ENCODE results near the gene MYO7B. TPM values are rescaled to one million over a fixed set of nuclear protein-coding genes. Genes with fewer than 3 reads are reported as not detected.

MYO7B gene
- total RNA-seq, 4 donors from 2014 or later = 0.56 TPM; not detected in 3

DNA sequence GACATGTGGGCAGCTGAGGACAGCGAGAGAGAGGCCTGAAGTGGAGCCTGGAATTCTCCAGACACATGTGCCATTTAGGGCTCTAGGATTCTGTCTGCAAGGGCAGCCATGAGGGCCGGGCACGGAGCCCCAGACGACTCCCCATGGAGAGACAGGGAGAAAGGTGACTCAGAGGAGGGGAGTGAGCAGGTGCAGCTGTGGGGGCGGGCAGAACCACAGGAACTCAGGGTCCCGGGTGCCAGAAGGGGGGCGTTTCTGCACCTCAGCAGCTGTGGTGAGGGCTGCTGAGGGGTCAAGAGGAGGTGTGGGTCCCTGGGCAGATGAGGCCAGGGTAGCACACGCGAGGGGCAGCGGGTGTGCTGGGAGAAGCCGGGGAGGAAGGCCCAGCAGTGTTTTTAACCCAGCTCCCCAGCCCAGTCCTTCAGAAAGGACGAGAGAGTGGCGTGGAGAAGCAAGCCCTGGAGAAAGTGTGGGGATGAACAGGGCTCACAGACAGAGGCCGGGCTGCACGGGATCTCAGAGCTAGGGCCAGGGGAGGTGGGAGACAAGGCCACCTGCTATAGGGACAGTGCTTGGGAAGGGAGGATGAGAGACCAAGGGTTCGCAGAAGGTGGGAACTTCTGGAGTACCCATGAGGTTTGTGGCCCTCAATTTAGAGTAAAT lies 118.1 kb downstream of the MYO7B start:
- H3K27ac ChIP-seq = no peak overlapping the region
- no peak overlapping the region for H3K4me3 ChIP-seq (replicated peaks in 1 of 3)
- intact Hi-C loops (cut with DNase I) = no loop called here
- H3K4me1 ChIP-seq = peaks cover 10 to 46% of the 10 kb centered on the region in 2 donors
- no peaks in the 10 kb centered on the region for H3K27me3 ChIP-seq
- TF ChIP-seq POLR2A (IDR thresholded peaks at IDR 0.05) = no peak
- H3K36me3 ChIP-seq = no peaks in the 10 kb centered on the region
- 89 to 92% methylated on average over 15 to 16 of the region's 16 CpGs for WGBS, 2 donors
- no peak for DNase-seq
- no peaks in the 10 kb centered on the region for H3K9me3 ChIP-seq

DNA sequence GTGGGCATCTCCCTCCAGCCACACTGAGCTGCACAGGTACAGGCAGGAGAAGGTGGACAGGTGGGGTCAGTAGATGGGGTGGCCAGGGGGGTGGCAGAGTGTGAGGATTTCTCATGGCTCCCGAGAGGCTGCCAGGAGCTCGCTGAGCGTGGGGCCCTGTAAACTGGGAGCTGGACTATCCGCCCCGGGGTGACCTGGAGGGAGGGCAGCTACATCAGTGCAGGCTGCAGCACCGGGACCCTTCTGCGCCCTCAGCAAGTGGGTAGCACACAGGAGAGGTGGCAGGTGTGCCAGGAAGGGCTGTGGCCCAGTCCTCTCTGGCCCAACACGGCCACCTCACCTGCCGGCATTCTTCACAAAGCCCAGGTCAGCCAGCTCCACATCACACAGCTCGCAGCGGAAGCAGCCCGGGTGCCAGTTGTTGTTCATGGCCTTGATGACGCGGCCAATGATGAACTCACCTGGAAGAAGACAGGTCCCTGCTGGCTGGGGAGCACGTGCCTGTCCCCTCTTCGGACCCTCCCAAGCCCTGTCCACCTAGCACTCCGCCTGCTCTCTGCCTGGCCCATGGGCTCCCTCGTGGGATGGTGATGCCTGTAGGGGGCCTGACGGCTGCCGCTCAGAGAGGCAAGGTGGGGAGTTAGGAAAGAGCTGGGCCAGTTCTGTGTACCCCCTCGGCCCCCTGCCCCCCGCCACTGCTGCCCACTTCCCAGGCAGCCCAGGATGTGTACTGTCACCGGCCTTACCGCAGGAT lies 118.8 kb downstream of the MYO7B start:
- Histone ChIP-seq H3K27ac (no peak overlapping the region), H3K36me3 (no peaks in the 10 kb centered on the region), H3K9me3 (no peaks in the 10 kb centered on the region), H3K4me1 (peaks cover 8 to 49% of the 10 kb centered on the region in 2 donors), H3K4me3 (replicated peaks in 1 of 3) (no peak overlapping the region), H3K27me3 (no peaks in the 10 kb centered on the region)
- intact Hi-C loops (cut with DNase I) = no loop called here
- TF ChIP-seq POLR2A (IDR thresholded peaks at IDR 0.05) = no peak
- TF ChIP-seq, protein P1, sequence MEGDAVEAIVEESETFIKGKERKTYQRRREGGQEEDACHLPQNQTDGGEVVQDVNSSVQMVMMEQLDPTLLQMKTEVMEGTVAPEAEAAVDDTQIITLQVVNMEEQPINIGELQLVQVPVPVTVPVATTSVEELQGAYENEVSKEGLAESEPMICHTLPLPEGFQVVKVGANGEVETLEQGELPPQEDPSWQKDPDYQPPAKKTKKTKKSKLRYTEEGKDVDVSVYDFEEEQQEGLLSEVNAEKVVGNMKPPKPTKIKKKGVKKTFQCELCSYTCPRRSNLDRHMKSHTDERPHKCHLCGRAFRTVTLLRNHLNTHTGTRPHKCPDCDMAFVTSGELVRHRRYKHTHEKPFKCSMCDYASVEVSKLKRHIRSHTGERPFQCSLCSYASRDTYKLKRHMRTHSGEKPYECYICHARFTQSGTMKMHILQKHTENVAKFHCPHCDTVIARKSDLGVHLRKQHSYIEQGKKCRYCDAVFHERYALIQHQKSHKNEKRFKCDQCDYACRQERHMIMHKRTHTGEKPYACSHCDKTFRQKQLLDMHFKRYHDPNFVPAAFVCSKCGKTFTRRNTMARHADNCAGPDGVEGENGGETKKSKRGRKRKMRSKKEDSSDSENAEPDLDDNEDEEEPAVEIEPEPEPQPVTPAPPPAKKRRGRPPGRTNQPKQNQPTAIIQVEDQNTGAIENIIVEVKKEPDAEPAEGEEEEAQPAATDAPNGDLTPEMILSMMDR (IDR thresholded peaks at IDR 0.05) = no peak
- 83 to 93% methylated on average over 1 to 18 of the region's 24 CpGs for WGBS, 2 donors
- no peak for DNase-seq

DNA sequence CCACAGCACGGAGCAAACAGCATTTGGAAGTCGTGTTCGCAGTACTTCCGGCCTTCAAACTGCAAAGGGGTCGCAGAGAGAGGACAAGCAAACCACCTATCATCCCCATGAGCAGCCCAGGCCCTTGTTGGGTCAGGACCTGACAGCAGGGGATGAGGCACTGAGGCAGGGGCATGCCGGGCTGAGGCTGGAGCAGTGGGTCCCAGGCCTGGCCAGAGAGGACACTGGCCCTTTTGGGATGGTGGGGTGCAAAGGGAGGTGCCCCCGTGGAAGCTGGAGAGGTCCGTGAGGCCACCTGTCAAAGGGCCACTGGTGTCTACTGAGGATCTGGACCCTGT lies 119.3 kb downstream of the MYO7B start:
- 91% methylated on average over 8 of the region's 8 CpGs; no CpG with 5 or more reads in 1 of the 2 donors for WGBS, 2 donors
- H3K4me1 ChIP-seq = peaks cover 3 to 45% of the 10 kb centered on the region in 2 donors
- H3K36me3 ChIP-seq = no peaks in the 10 kb centered on the region
- H3K9me3 ChIP-seq = no peaks in the 10 kb centered on the region
- H3K4me3 ChIP-seq (replicated peaks in 1 of 3) = no peak overlapping the region
- no peak overlapping the region for H3K27ac ChIP-seq
- intact Hi-C loops (cut with DNase I) = no loop called here
- TF ChIP-seq, protein P1 (IDR thresholded peaks at IDR 0.05) = no peak
- no peak for TF ChIP-seq POLR2A (IDR thresholded peaks at IDR 0.05)
- H3K27me3 ChIP-seq = no peaks in the 10 kb centered on the region
- DNase-seq = no peak

DNA sequence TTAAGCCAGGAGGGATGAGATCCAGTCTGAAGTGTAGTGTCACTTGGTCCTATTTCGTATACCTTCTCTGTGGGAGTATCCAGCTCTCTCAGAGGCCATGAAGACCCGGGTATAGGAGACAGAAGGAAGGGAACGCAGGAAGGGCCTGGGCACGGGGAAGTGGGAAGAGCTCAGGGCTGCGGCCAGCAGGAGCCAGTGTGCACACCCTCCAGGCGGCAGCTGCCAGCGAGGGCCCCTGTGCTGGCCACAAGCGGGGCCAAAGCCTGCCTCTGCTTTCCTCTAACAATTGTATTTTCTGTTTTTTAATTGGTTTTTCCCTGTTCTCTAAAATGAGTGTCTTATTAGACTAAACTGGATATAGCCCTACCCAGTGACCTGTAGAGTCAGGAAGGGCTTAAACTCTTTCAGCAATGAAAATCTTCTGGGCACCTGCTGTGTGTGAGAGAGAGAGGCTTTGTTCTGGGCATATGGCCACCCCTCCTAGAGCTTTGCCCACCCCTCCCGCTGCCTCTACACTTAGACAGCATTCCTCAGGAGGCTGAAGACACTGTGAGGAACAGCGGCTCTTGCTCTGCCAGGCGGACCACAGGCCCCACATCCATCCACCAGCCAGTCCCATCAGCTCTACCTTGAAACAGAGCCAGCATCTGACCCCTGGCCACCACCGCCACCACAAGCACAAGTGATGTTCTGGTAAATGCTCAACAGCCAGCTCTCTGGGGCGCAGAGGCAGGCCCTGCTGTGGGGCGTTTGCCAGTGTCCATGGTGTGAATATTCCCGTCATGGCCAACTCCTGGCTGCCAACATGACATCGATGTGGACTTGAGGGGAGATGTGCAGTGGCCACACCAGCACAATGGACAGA lies 120.0 kb downstream of the MYO7B start:
- TF ChIP-seq, protein P1 (IDR thresholded peaks at IDR 0.05) = no peak
- no peak for TF ChIP-seq POLR2A (IDR thresholded peaks at IDR 0.05)
- intact Hi-C loops (cut with DNase I) = no loop called here
- H3K4me1 ChIP-seq = peaks cover 3 to 41% of the 10 kb centered on the region in 2 donors
- DNase-seq = no peak
- H3K27me3 ChIP-seq = no peaks in the 10 kb centered on the region
- H3K27ac ChIP-seq = no peak overlapping the region
- H3K4me3 ChIP-seq (replicated peaks in 1 of 3) = no peak overlapping the region
- H3K36me3 ChIP-seq = no peaks in the 10 kb centered on the region
- no peaks in the 10 kb centered on the region for H3K9me3 ChIP-seq
- WGBS, 2 donors = 83 to 89% methylated on average over 15 to 16 of the region's 16 CpGs

DNA sequence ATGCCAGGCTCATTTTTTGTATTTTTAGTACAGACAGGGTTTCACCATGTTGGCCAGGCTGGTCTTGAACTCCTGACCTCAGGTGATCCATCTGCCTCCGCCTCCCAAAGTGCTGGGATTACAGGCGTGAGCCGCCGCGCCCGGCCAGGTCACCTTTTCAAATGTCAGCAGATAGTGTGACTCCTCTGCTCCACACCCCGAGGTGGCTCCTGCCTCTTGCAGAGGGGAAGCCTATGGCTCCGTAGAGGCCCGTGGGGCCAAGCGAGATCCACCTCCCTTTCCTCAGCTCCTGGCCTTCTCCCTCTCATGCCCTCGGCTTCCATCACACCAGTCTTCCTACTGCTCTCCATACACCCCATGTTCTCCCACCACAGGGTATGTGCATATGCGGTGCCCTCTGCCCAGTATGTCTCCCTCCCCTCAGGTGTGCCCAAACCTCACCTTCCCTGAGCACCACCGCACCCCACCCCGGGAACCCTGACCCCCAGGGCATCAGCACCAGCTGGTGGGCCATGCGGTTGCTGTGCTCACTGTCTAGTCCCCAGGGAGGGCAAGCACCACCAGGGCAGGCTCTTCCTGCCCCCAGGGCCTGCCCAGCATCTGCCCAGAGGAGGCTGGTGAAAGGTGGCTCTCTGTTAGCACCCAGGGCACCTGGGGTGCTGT lies 121.2 kb downstream of the MYO7B start:
- Histone ChIP-seq H3K9me3 (no peaks in the 10 kb centered on the region), H3K36me3 (no peaks in the 10 kb centered on the region), H3K27me3 (no peaks in the 10 kb centered on the region), H3K4me1 (peaks cover 3 to 49% of the 10 kb centered on the region in 2 donors), H3K27ac (peak overlapping the region in 1 of 3 donors; percentile 1), H3K4me3 (replicated peaks in 1 of 3) (no peak overlapping the region)
- WGBS, 2 donors = 90 to 95% methylated on average over 15 of the region's 15 CpGs
- TF ChIP-seq POLR2A (IDR thresholded peaks at IDR 0.05) = no peak
- TF ChIP-seq, protein P1 (IDR thresholded peaks at IDR 0.05) = no peak
- intact Hi-C loops (cut with DNase I) = no loop called here
- DNase-seq = no peak

Data from thyroid gland (tissue), 4 donors.